K562 (cell line): ENCODE measurements around the gene SYCP2. TPM values are rescaled to one million over a fixed set of nuclear protein-coding genes. Genes with fewer than 3 reads are reported as not detected.

ENCODE experiments used
- ATAC-seq: fragments of 200-7000 bp; cut with Tn5 transposase; 3 replicates; pipeline ENCODE4 v1.9.1; 2020; ENCODE audit warnings: moderate library complexity
- BruUV-seq: library from RNA; stranded (reverse); fragments of 400-500 nt; replicated peaks from 2 replicates; lab custom pipeline; 2021; lab: Mats Ljungman, UMichigan
- CTCF ChIA-PET: fragments of 300-600 bp; formaldehyde crosslinking; extraction: SDS; loops from one replicate; lab custom pipeline; 2021; ENCODE audit warnings: low intra/inter-chr PET ratio; lab: Yijun Ruan, JAX
- POLR2A ChIA-PET: fragments of 300-600, 350-650 bp; sonication (Branson Sonifier 250); formaldehyde crosslinking; extraction: SDS; loops from one replicate; lab custom pipeline; 2021; ENCODE audit warnings: antibody characterized with exemption, inconsistent platforms; lab: Yijun Ruan, JAX
- DNase-seq, 4 experiments: peaks; one replicate each; pipeline versions ENCODE4 v3.0.0 to v3.0.0-alpha.2; 2011 to 2018; ENCODE audit warnings: low spot score in 3 of 4, mixed read lengths in 3 of 4; ENCODE audit errors: extremely low read depth in 1 of 4
- FAIRE-seq: peaks from 2 replicates; lab custom pipeline; 2011; peaks lifted over from hg19 to GRCh38; lab: Jason Lieb, UNC
- H2AFZ ChIP-seq: 2 replicates; pipeline ENCODE4 v1.6.0; 2011; ENCODE audit warnings: low read depth, low read length, control low read depth, inconsistent platforms
- H3K27ac ChIP-seq: fragments of 200-600 bp; 3 replicates; pipeline ENCODE4 v1.8.0; 2011; ENCODE audit warnings: low read depth, mild to moderate bottlenecking, control low read depth, inconsistent platforms, low read length, moderate library complexity, mixed read lengths; ENCODE audit errors: extremely low read depth
- H3K27me3 ChIP-seq, 2 experiments: fragments of 300-600 bp in 1 of 2; 2 replicates in 1 of 2; 3 replicates in 1 of 2; pipeline versions ENCODE4 v1.6.0 to v1.8.0; 2011; ENCODE audit warnings: inconsistent platforms in 2 of 2, low read length in 2 of 2, mild to moderate bottlenecking in 1 of 2, mixed read lengths in 1 of 2, moderate library complexity in 1 of 2; ENCODE audit not compliant: control insufficient read depth in 2 of 2, insufficient read depth in 2 of 2
- H3K36me3 ChIP-seq: fragments of 300-600 bp; 3 replicates; pipeline ENCODE4 v1.8.0; 2011; ENCODE audit warnings: mild to moderate bottlenecking, low read length, inconsistent platforms; ENCODE audit not compliant: control insufficient read depth, insufficient read depth
- H3K4me1 ChIP-seq, 2 experiments: fragments of 200-600 bp in 1 of 2; replicated peaks in 1 of 2; 2 replicates in 1 of 2; 3 replicates in 1 of 2; pipeline versions ENCODE4 v1.5.1 to v1.8.0; 2011; ENCODE audit warnings: inconsistent platforms in 2 of 2, low read length in 2 of 2, mild to moderate bottlenecking in 1 of 2, mixed read lengths in 1 of 2, moderate library complexity in 1 of 2; ENCODE audit not compliant: control insufficient read depth in 2 of 2, insufficient read depth in 2 of 2
- H3K4me2 ChIP-seq: 2 replicates; pipeline ENCODE4 v1.6.1; 2011; ENCODE audit warnings: low read length, control low read depth, inconsistent platforms, mixed read lengths; ENCODE audit not compliant: insufficient read depth
- H3K4me3 ChIP-seq: fragments of 200-600 bp; sonication (generic), shearing (Covaris generic); 2 replicates; pipeline ENCODE4 v1.5.1; 2016; ENCODE audit warnings: control low read depth, inconsistent platforms
- H3K79me2 ChIP-seq: fragments of 200-600 bp; 3 replicates; pipeline ENCODE4 v1.8.0; 2011; ENCODE audit warnings: low read length, inconsistent platforms; ENCODE audit not compliant: control insufficient read depth, insufficient read depth
- H3K9ac ChIP-seq, 2 experiments: 2 replicates each; pipeline versions ENCODE4 v1.6.0 to v1.6.1; 2011; ENCODE audit warnings: low read depth in 2 of 2, low read length in 2 of 2, control low read depth in 1 of 2, inconsistent platforms in 1 of 2, mild to moderate bottlenecking in 1 of 2, mixed read lengths in 1 of 2; ENCODE audit not compliant: insufficient read depth in 1 of 2
- H3K9me1 ChIP-seq: one replicate; pipeline ENCODE4 v1.6.0; 2011; ENCODE audit warnings: inconsistent platforms, mild to moderate bottlenecking, low read length, moderate library complexity; ENCODE audit not compliant: control insufficient read depth, insufficient read depth
- H3K9me3 ChIP-seq: replicated peaks from 2 replicates; pipeline ENCODE4 v1.5.1; 2011; ENCODE audit warnings: low read depth, low read length, inconsistent platforms; ENCODE audit not compliant: control insufficient read depth, insufficient read depth
- H4K20me1 ChIP-seq: replicated peaks from 2 replicates; pipeline ENCODE4 v1.6.1; 2011; ENCODE audit warnings: low read length, inconsistent platforms, mixed read lengths; ENCODE audit not compliant: control insufficient read depth, insufficient read depth
- DEAF1 ChIP-seq: fragments of 450-650 bp; formaldehyde crosslinking; IDR thresholded peaks from 2 replicates; pipeline ENCODE4 v1.4.0; 2020; ENCODE audit warnings: mild to moderate bottlenecking, moderate library complexity
- FOXP1 ChIP-seq: sonication (generic); formaldehyde crosslinking; IDR thresholded peaks from 2 replicates; pipeline ENCODE4 v1.8.0; 2022; ENCODE audit warnings: mild to moderate bottlenecking, missing genetic modification reagents
- MAX ChIP-seq: sonication (generic); formaldehyde crosslinking; IDR thresholded peaks from 2 replicates; pipeline ENCODE4 v1.9.0; 2022; ENCODE audit warnings: mild to moderate bottlenecking, missing genetic modification reagents
- ZEB2 ChIP-seq: fragments of 450-650 bp; IDR thresholded peaks from 2 replicates; pipeline ENCODE4 v1.6.1; 2016
- ZNF75A ChIP-seq: fragments of 450-650 bp; formaldehyde crosslinking; IDR thresholded peaks from 2 replicates; pipeline ENCODE4 v1.4.0; 2020; ENCODE audit warnings: mild to moderate bottlenecking
- WGBS: fragments of 100-300 bp; shearing (Covaris generic); methylation state at CpG from one replicate; pipeline ENCODE4 v1.1.6; 2016; ENCODE audit warnings: low coverage, mixed read lengths; ENCODE audit not compliant: insufficient coverage; ENCODE audit errors: missing lambda C conversion rate; 5-methylcytosine and 5-hydroxymethylcytosine counted together
- in situ Hi-C: fragments of 300-500 bp; cut with MboI; formaldehyde crosslinking; loops from 4 replicates; pipeline ENCODE4 v1.15.0; 2018; ENCODE audit warnings: inconsistent platforms, mixed read lengths
- intact Hi-C: fragments of 100-400 bp; cut with micrococcal nuclease; formaldehyde crosslinking; loops from 2 replicates; pipeline ENCODE4 v1.14.2; 2022
- polyA plus RNA-seq, 8 experiments: library from polyadenylated mRNA; depleted of rRNA in 4 of 8; stranded (reverse) in 5 of 8; unstranded in 3 of 8; fragments of >200 nt; fragmentation: Nextera tagmentation in 2 of 8; fragmentation: Illumina TruSeq in 1 of 8; extraction: Ambion mirVana in 2 of 8; extraction: Trizol in 1 of 8; gene quantifications; 2 replicates each; pipeline versions ENCODE4 v1.2.1 to v1.2.3, GENCODE V29; 2011 to 2014; ENCODE audit warnings: inconsistent platforms in 1 of 8, missing spikeins in 1 of 8
- total RNA-seq, 7 experiments: library from RNA; depleted of rRNA in 6 of 7; stranded (reverse); fragments of >200 nt in 6 of 7; fragmentation: Illumina TruSeq in 2 of 7; extraction: Trizol in 2 of 7; gene quantifications; 2 replicates each; pipeline versions ENCODE4 v1.2.1 to v1.2.3, GENCODE V29; 2011 to 2021; ENCODE audit warnings: low replicate concordance in 1 of 7

Gene SYCP2
- total and polyA plus RNA-seq, 9 of the 15 experiments (the other 6 are each of a cell fraction or from before 2014, with no cell fraction given), result 0.24 to 1.6 (median 0.67) TPM

GRCh38 chr20:59831024-59831915 is 102.2 kb downstream of the SYCP2 start:
- no peaks in the 10 kb centered on the region for H3K36me3 ChIP-seq
- no peak overlapping the region for H3K4me2 ChIP-seq
- no peaks in the 10 kb centered on the region for H3K4me1 ChIP-seq
- WGBS, result under 1% methylated on average over 23 of the region's 23 CpGs
- FAIRE-seq (no peak), DNase-seq (no peak), ATAC-seq (no peak)
- POLR2A ChIA-PET, result interaction anchor here (0.6 kb wide), 2 partner anchors 8 to 11 kb away, joined by 3 read pairs; no protein-coding TSS in a partner anchor
- CTCF ChIA-PET, result interaction anchor here (0.7 kb wide), 1 partner anchor 13 kb away, joined by 3 read pairs; no protein-coding TSS in a partner anchor
- no peak overlapping the region for H2AFZ ChIP-seq
- H3K9me1 ChIP-seq, result no peaks in the 10 kb centered on the region
- in situ Hi-C loops (no loop called here), intact Hi-C loops (no loop called here)
- peaks cover 0 to 11% of the 10 kb centered on the region in 2 experiments; a peak in 3 of 5 replicates for H3K27me3 ChIP-seq
- no peaks in the 10 kb centered on the region for H3K79me2 ChIP-seq
- no peak overlapping the region for H3K9ac ChIP-seq
- H3K4me3 ChIP-seq, result no peak overlapping the region
- no peaks in the 10 kb centered on the region for H4K20me1 ChIP-seq
- BruUV-seq, result no TSS peak
- TF ChIP-seq FOXP1 (CRISPR knock-in tag) (no peak), DEAF1 (no peak), ZEB2 (no peak), MAX (no peak), ZNF75A (no peak)
- TF ChIP-seq, all 486 proteins: peak for 0
- Histone ChIP-seq H3K27ac (no peak overlapping the region), H3K9me3 (no peaks in the 10 kb centered on the region)
